Effector memory CD8-positive, alpha-beta T cell (primary cell): ENCODE data around the gene CLEC4E.
"Not testable (repeated sequence)": the region's sequence is repeated elsewhere in the genome, so short reads cannot be mapped to it uniquely, and the experiment has no call there.

ENCODE experiments used
- ATAC-seq: fragments of 150-1000 bp; cut with Tn5 transposase; replicated peaks from 2 replicates; pipeline ENCODE4 v1.10.0; 2021; ENCODE audit warnings: mild to moderate bottlenecking, moderate library complexity
- DNase-seq, 3 experiments: peaks; one replicate each; pipeline ENCODE4 v3.0.0; 2021
- H3K27ac Mint-ChIP-seq, 2 donors: one replicate each; pipeline ENCODE4 v1.8.0; 2022; ENCODE audit warnings: mild to moderate bottlenecking in 2 of 2, mixed read lengths in 2 of 2, moderate library complexity in 2 of 2
- H3K27me3 Mint-ChIP-seq, 2 donors: one replicate each; pipeline ENCODE4 v1.8.0; 2022; ENCODE audit warnings: mixed read lengths in 2 of 2
- H3K36me3 Mint-ChIP-seq: one replicate; pipeline ENCODE4 v1.8.0; 2022; ENCODE audit warnings: mild to moderate bottlenecking, moderate library complexity, mixed read lengths; ENCODE audit not compliant: insufficient read depth
- H3K4me1 Mint-ChIP-seq, 2 donors: one replicate each; pipeline ENCODE4 v1.8.0; 2022; ENCODE audit warnings: low read depth in 2 of 2, mixed read lengths in 2 of 2
- H3K4me3 Mint-ChIP-seq, 2 donors: one replicate each; pipeline ENCODE4 v1.8.0; 2022; ENCODE audit warnings: mild to moderate bottlenecking in 2 of 2, mixed read lengths in 2 of 2, moderate library complexity in 2 of 2
- H3K9me3 Mint-ChIP-seq, 2 donors: one replicate each; pipeline ENCODE4 v1.8.0; 2022; ENCODE audit warnings: mixed read lengths in 2 of 2
- total RNA-seq, 9 experiments: gene quantifications; one replicate each; lab custom pipeline; 2026; lab: John Stamatoyannopoulos, UW

Gene CLEC4E, protein sequence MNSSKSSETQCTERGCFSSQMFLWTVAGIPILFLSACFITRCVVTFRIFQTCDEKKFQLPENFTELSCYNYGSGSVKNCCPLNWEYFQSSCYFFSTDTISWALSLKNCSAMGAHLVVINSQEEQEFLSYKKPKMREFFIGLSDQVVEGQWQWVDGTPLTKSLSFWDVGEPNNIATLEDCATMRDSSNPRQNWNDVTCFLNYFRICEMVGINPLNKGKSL
- 0 reads per million in 9 experiments for total RNA-seq

DNA sequence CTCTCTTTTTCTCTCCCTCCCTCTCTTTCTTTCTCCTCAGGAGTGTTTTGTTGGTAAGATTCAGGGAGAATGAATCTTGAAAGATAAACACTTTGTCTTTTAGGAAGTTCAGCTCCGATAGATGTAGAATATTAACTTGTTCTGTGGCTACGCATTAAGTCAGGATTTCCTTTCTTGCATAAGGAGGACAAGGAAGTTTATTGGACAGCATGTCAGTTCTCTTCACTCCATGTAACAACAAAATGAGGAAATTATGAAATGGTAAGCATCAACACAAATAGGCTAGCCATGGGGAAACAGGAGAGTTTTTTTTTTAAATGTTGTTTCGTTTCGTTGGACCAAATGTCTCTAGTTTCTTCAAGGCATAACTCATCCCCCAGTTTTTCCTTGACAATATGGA lies at the start of gene CLEC4E:
Gene CLEC4E, minus strand, starts transcription at position 75 of the 400 bp plus-strand sequence. CDS start 108 bp downstream, outside the sequence.
- H3K4me1 Mint-ChIP-seq, H3K36me3 Mint-ChIP-seq, DNase-seq, H3K4me3 Mint-ChIP-seq, H3K27ac Mint-ChIP-seq, ATAC-seq, H3K9me3 Mint-ChIP-seq: not testable (repeated sequence)
- H3K27me3 Mint-ChIP-seq: peaks cover 34 to 42% of the 10 kb centered on the region in 2 donors

DNA sequence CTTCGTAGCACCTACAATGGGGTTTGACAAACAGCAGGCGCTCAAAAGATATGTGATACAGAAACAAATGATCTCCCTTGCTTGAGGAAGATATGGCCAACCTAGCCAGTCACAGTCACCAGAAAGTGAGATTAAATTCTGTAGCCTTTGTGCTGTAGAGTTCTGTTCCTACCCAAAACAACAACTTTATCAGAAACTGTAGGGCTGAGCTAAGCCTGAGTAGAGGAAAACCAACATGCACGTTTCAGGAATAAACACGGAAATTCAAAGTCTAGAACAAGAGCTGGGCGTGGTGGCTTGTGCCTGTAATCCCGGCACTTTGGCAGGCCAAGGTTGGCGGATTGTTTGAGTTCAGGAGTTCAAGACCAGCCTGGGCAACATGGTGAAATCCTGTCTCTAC lies 49.0 kb upstream of the CLEC4E start:
- DNase-seq: no peak
- Mint-ChIP-seq H3K27ac (no peak overlapping the region), H3K4me1 (peaks cover 5 to 6% of the 10 kb centered on the region in 2 donors), H3K9me3 (no peaks in the 10 kb centered on the region), H3K4me3 (no peak overlapping the region), H3K27me3 (no peaks in the 10 kb centered on the region), H3K36me3 (no peaks in the 10 kb centered on the region)
- ATAC-seq: no peak

DNA sequence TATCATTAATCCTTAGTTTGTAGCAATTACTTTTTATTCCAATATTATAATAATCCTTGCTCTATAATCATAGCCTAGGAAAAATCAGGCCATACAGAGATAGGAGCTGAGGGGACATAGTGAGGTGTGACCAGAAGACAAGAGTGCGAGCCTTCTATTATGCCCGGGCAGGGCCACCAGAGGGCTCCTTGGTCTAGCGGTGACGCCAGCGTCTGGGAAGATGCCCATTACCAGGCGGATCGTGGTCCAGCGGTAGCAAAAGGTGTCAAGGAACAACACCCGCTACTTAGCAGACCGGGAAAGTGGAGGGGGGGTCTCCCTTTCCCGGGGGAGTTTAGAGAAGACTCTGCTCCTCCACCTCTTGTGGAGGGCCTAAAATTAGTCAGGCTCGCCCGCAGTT lies 43.8 kb upstream of the CLEC4E start:
- ATAC-seq, H3K4me1 Mint-ChIP-seq, H3K9me3 Mint-ChIP-seq, H3K27me3 Mint-ChIP-seq, DNase-seq, H3K36me3 Mint-ChIP-seq, H3K27ac Mint-ChIP-seq, H3K4me3 Mint-ChIP-seq: not testable (repeated sequence)

DNA sequence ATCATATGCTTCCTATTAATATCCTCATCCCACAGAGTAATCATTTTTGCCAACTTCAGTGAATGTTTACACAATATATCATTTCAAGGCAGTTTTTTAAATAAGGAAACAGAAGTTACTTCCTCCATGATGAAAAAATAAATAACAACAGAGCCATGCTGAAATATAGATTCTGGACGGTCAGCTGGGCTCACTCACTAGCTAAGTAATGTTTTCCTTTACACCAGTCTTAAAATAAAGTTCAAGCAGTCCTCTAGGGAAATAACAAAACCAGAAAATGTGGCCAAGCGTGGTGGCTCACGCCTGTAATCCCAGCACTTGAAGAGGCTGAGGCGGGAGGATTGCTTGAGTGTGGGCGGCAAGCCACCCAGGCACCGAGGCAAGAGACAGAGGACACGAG lies 43.3 kb upstream of the CLEC4E start:
- DNase-seq (no peak), ATAC-seq (no peak)
- no peaks in the 10 kb centered on the region for H3K4me1 Mint-ChIP-seq
- H3K4me3 Mint-ChIP-seq: no peak overlapping the region
- H3K36me3 Mint-ChIP-seq: no peaks in the 10 kb centered on the region
- H3K9me3 Mint-ChIP-seq: no peaks in the 10 kb centered on the region
- peaks cover 0 to 8% of the 10 kb centered on the region in 2 donors for H3K27me3 Mint-ChIP-seq
- no peak overlapping the region for H3K27ac Mint-ChIP-seq

DNA sequence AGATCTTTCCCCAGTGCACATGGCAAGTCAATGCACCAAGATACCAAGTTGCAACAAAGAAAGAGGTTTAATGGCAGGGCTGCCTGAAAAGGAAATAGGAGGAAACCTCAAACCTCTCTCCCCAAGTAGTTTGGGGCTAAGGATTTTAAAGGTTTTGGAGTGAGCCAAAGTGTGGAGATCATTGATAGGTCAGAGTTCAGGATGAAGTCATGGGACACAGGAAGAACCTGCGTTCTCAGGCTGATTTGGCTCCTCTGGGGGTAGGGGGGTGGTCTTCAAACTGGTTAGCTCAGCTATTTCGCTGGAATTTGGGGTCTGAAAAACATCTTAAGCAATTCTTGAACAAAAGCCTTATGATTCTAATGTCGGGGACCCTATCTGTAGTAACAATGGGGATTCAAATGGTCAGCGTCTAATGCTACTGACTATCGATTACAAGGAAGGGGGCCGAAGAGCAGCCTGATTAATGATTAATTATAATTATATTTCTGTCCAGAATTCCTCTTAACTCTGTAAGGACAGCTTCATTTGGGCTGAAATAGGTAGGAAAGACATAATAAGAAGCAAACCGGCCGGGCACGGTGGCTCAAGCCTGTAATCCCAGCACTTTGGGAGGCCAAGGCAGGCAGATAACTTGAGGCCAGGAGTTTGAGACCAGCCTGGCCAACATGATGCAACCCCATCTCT lies 40.5 kb upstream of the CLEC4E start:
- no peaks in the 10 kb centered on the region for H3K9me3 Mint-ChIP-seq
- H3K36me3 Mint-ChIP-seq: no peaks in the 10 kb centered on the region
- no peaks in the 10 kb centered on the region for H3K4me1 Mint-ChIP-seq
- no peak for DNase-seq
- H3K27ac Mint-ChIP-seq: no peak overlapping the region
- H3K27me3 Mint-ChIP-seq: peaks cover 0 to 8% of the 10 kb centered on the region in 2 donors
- H3K4me3 Mint-ChIP-seq: no peak overlapping the region
- no peak for ATAC-seq

DNA sequence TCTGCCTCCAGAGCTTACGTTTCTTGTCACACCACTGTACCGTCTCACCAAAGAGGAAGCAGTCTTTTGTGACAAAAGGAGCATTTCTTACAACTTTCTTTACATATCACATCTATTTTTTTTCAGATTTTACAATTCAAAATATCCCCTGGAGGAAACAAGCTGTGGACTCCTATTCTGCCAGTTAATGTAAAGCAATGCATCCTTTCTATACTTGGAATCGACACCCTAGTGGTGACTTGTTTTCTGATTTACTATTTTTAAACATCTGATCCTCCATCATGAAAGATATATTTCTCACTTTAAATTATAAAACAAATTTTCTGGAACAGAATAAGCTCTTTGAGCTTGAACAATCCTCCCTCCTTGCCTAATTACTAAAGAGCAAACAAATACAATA lies 37.2 kb upstream of the CLEC4E start:
- DNase-seq (no peak), ATAC-seq (no peak)
- H3K36me3 Mint-ChIP-seq: no peaks in the 10 kb centered on the region
- H3K9me3 Mint-ChIP-seq: no peaks in the 10 kb centered on the region
- H3K4me3 Mint-ChIP-seq: no peak overlapping the region
- no peak overlapping the region for H3K27ac Mint-ChIP-seq
- H3K27me3 Mint-ChIP-seq: no peaks in the 10 kb centered on the region
- peaks cover 0 to under 1% of the 10 kb centered on the region in 2 donors for H3K4me1 Mint-ChIP-seq

DNA sequence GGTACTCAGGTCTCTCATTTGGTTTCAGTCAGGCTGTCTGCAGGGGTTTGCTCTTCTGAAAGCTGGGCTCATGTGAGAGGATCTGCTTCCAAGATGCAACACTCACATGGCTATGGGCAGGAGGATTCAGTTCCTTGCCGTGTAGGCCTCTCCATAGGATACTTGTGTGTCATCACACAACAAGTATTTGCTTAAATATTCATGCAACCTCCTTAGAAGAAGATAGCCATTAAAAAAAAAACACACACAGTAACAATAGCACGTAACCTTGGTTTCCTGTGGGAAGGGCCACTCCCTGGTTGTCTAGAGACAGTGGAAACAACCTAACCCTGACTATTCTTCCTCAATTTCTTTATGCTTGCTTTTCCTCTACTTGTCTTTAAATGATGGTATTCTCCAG lies 31.8 kb upstream of the CLEC4E start:
- H3K4me3 Mint-ChIP-seq: no peak overlapping the region
- DNase-seq: no peak
- H3K9me3 Mint-ChIP-seq: no peaks in the 10 kb centered on the region
- no peaks in the 10 kb centered on the region for H3K36me3 Mint-ChIP-seq
- peak overlapping the region; percentile 24 to 67 for H3K27ac Mint-ChIP-seq
- ATAC-seq: peak; percentile 57
- H3K27me3 Mint-ChIP-seq: no peaks in the 10 kb centered on the region
- H3K4me1 Mint-ChIP-seq: peaks cover 9 to 10% of the 10 kb centered on the region in 2 donors

DNA sequence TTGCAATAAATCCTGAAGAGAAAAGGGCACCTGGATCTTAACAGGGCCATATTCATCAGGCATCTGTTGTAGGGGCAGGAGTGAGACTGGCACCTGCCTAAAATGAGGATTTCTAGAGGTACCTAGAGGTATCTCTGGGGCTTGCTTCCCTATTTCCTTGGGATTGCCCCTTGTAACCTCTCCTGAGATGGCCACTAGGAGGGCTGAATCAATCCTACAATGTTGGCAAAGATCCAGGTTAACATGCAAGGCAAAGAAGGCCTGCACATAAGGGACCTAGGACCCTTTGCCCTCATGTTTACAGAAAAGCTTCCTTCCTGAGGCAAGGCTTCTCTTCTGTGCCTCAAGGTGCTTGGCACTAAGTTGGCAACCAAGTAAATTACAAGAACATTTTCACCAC lies 25.8 kb upstream of the CLEC4E start:
- H3K36me3 Mint-ChIP-seq: peaks cover 5% of the 10 kb centered on the region
- H3K9me3 Mint-ChIP-seq: peaks cover 2 to 16% of the 10 kb centered on the region in 2 donors
- no peak overlapping the region for H3K27ac Mint-ChIP-seq
- H3K4me1 Mint-ChIP-seq: no peaks in the 10 kb centered on the region
- H3K27me3 Mint-ChIP-seq: peaks cover 0 to 8% of the 10 kb centered on the region in 2 donors
- no peak for ATAC-seq
- H3K4me3 Mint-ChIP-seq: no peak overlapping the region
- DNase-seq: no peak

DNA sequence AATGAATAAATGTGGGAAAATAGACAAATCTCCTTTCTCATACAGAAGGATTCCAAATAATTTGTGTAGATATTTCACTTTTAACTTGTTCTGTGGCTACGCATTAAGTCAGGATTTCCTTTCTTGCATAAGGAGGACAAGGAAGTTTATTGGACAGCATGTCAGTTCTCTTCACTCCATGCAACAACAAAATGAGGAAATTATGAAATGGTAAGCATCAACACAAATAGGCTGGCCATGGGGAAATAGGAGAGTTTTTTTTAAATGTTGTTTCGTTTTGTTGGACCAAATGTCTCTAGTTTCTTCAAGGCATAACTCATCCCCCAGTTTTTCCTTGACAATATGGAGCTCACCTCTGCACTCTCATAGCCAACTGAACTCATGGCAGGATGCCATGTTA lies 25.3 kb upstream of the CLEC4E start:
- not testable (repeated sequence) for H3K27ac Mint-ChIP-seq, H3K36me3 Mint-ChIP-seq, H3K4me1 Mint-ChIP-seq, H3K4me3 Mint-ChIP-seq, DNase-seq, ATAC-seq
- Mint-ChIP-seq H3K9me3 (peaks cover 2 to 16% of the 10 kb centered on the region in 2 donors), H3K27me3 (peaks cover 4 to 11% of the 10 kb centered on the region in 2 donors)

DNA sequence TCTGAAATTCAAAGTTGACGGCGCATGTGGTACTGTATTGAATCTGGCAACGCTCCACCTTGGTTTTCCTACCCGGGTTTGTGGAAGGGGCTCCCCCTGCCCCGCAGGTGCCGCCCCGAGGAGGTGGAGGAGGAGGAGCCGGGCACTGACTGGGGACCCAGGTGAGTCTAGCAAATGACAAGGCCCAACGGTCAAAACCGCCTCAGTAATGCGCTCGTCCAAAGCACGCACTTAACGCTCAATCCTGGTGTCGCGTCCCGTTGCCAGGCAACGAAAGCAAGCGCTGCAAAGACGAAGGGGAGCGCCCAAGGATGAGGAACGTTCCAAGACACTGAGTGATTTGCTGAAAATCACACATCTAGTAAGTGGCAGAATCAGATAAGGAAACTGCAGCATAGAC lies 24.0 kb upstream of the CLEC4E start:
- DNase-seq (no peak), ATAC-seq (no peak)
- no peak overlapping the region for H3K4me3 Mint-ChIP-seq
- H3K36me3 Mint-ChIP-seq: peaks cover 5% of the 10 kb centered on the region
- H3K4me1 Mint-ChIP-seq: no peaks in the 10 kb centered on the region
- H3K9me3 Mint-ChIP-seq: peaks cover 2 to 16% of the 10 kb centered on the region in 2 donors
- no peak overlapping the region for H3K27ac Mint-ChIP-seq
- peaks cover 15 to 24% of the 10 kb centered on the region in 2 donors for H3K27me3 Mint-ChIP-seq

DNA sequence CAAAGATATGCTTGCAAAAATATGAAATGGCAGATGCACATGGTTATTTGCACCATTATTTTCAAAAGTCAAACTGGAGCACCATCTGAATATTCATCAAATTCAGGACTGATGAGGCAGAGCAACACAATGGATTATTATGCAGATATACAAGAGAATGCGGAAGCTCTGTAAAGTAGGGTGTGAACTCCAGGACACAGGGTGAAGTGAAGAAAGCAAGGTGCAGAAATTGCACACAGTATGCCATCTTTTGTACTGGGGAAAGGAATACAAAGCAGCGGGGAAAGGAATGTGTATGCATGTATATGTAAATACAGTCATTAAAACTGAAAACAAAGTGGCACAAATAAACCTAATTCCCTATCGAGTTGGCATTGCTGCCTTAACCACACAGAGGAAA lies 22.7 kb upstream of the CLEC4E start:
- Mint-ChIP-seq H3K9me3 (peaks cover 2 to 16% of the 10 kb centered on the region in 2 donors), H3K4me1 (no peaks in the 10 kb centered on the region), H3K27ac (no peak overlapping the region), H3K36me3 (peaks cover 5% of the 10 kb centered on the region), H3K4me3 (no peak overlapping the region), H3K27me3 (peaks cover 15 to 31% of the 10 kb centered on the region in 2 donors)
- DNase-seq: no peak
- ATAC-seq: no peak

DNA sequence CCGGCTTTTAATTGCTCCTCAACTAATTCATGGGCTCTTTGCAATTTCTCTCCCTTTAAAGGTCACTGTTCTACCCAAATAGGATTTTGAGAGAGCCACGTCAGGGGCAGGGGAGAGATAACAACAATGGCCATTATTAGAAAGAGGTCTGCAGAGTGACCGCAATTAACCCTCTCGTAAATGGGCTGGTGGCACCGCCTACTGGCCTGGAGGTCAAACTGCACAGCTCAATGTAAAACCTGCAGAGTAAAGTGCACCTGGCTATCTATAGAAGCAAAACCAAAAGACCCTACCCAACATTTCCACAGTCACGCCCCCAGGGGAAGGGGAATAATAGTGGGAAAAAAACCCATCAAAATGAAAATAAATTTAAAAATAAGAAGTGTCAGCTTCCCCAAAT lies 21.6 kb upstream of the CLEC4E start:
- H3K27me3 Mint-ChIP-seq: peaks cover 15 to 31% of the 10 kb centered on the region in 2 donors

DNA sequence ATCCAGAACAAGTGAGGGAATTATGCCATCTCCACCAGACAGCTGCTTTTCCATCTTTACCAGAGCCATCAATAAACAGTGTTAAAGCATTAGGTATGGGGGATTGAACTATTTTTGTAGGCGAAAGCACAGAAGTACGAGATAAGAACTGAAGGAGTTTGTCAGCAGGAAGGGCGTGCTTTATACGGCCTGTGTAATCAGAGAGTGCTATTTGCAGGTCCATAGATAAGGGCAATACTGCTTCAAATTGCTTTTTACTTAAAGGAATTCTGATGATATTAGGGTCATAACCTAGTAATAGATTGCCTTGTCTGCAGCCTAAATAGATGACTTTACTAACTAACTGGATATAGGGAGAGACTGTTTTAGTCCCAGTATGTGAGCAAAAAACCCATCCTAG lies 20.3 kb upstream of the CLEC4E start:
- ATAC-seq: no peak
- DNase-seq: no peak
- peaks cover 5% of the 10 kb centered on the region for H3K36me3 Mint-ChIP-seq
- H3K4me1 Mint-ChIP-seq: no peaks in the 10 kb centered on the region
- no peak overlapping the region for H3K4me3 Mint-ChIP-seq
- H3K27ac Mint-ChIP-seq: no peak overlapping the region
- H3K9me3 Mint-ChIP-seq: peaks cover 2 to 16% of the 10 kb centered on the region in 2 donors
- peaks cover 15 to 31% of the 10 kb centered on the region in 2 donors for H3K27me3 Mint-ChIP-seq

More for the DNA sequence above, 21.6 kb upstream of the CLEC4E start:
- ATAC-seq (no peak), DNase-seq (no peak)
- Mint-ChIP-seq H3K36me3 (peaks cover 5% of the 10 kb centered on the region), H3K4me3 (no peak overlapping the region), H3K27ac (no peak overlapping the region), H3K9me3 (peaks cover 2 to 16% of the 10 kb centered on the region in 2 donors), H3K4me1 (no peaks in the 10 kb centered on the region)

DNA sequence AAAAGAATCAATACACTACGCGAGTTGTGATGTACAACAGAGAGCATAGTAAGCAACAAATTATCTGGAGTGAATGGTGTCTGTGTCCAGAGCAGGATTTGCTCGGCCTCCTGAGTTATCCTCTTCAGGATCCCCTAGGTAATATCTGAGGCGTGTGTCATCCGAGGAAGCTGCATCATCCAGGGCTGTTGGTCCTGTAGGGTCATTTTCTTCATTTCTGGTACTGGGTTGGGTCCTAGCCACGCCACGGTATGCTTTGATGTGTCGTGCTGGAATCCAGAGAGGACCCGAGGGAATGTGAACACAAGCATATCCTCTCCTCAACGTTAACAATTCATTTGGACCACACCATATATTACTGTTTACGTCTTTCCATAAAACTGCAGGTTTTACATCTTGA lies 19.0 kb upstream of the CLEC4E start:
- no peak overlapping the region for H3K4me3 Mint-ChIP-seq
- ATAC-seq (no peak), DNase-seq (no peak)
- peaks cover 15 to 31% of the 10 kb centered on the region in 2 donors for H3K27me3 Mint-ChIP-seq
- H3K27ac Mint-ChIP-seq: no peak overlapping the region
- H3K9me3 Mint-ChIP-seq: peaks cover 2 to 16% of the 10 kb centered on the region in 2 donors
- H3K36me3 Mint-ChIP-seq: peaks cover 5% of the 10 kb centered on the region
- H3K4me1 Mint-ChIP-seq: no peaks in the 10 kb centered on the region
